Testis (tissue), 2 donors: ENCODE measurements around the gene SERTAD2.

ENCODE experiments used
- POLR2A ChIP-seq: fragments of 450-650 bp; IDR thresholded peaks from one replicate; pipeline ENCODE4 v1.6.1; 2017; ENCODE audit warnings: antibody characterized with exemption, mild to moderate bottlenecking, moderate library complexity
- TF ChIP-seq, protein P1 (sequence below), 3 experiments: fragments of 450-650 bp in 2 of 3; fragments of 200-600 bp in 1 of 3; sonication (generic) in 1 of 3; IDR thresholded peaks; one replicate each; pipeline ENCODE4 v1.5.1; 2016 to 2019; ENCODE audit warnings: antibody characterized with exemption in 3 of 3, mild to moderate bottlenecking in 2 of 3, moderate library complexity in 1 of 3

DNA sequence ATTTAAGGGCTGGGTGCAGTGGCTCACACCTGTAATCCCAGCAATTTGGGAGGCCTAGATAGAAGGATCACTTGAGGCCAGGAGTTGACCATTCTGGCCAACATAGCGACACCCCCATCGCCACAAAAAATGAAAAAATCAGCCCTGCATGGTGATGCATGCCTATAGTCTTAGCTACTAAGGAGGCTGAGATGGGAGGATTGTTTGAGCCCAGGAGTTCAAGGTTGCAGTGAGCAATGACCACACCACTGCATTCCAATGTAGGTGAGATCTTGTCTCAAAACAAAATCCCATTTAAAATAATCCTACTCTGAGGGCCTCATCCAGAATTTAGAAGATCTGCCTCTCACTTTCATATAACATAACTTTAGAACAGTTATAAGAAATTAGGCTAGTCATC, 2.7 kb upstream of the SERTAD2 start:
- TF ChIP-seq, protein P1, sequence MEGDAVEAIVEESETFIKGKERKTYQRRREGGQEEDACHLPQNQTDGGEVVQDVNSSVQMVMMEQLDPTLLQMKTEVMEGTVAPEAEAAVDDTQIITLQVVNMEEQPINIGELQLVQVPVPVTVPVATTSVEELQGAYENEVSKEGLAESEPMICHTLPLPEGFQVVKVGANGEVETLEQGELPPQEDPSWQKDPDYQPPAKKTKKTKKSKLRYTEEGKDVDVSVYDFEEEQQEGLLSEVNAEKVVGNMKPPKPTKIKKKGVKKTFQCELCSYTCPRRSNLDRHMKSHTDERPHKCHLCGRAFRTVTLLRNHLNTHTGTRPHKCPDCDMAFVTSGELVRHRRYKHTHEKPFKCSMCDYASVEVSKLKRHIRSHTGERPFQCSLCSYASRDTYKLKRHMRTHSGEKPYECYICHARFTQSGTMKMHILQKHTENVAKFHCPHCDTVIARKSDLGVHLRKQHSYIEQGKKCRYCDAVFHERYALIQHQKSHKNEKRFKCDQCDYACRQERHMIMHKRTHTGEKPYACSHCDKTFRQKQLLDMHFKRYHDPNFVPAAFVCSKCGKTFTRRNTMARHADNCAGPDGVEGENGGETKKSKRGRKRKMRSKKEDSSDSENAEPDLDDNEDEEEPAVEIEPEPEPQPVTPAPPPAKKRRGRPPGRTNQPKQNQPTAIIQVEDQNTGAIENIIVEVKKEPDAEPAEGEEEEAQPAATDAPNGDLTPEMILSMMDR (IDR thresholded peaks at IDR 0.05) = no peak
- TF ChIP-seq POLR2A = no peak
